Mesenchymal stem cell (in vitro differentiated cells and primary cell): ENCODE results near the gene OCIAD1.

Experiments
- DNase-seq: peaks from one replicate; pipeline ENCODE4 v3.0.0-alpha.2; 2013
- H2AFZ ChIP-seq: one replicate; pipeline ENCODE4 v1.6.1; 2013; ENCODE audit warnings: low read depth, mild to moderate bottlenecking, control low read depth, inconsistent platforms, low read length, moderate library complexity
- H2AK5ac ChIP-seq: 2 replicates; pipeline ENCODE4 v1.6.1; 2013; ENCODE audit warnings: low read length, moderate library complexity, mild to moderate bottlenecking, inconsistent platforms; ENCODE audit not compliant: severe bottlenecking
- H2BK120ac ChIP-seq: one replicate; pipeline ENCODE4 v1.6.1; 2013; ENCODE audit warnings: low read depth, mild to moderate bottlenecking, inconsistent platforms, low read length, moderate library complexity
- H2BK12ac ChIP-seq, 2 experiments: one replicate each; pipeline ENCODE4 v1.6.1; 2013; ENCODE audit warnings: inconsistent platforms in 2 of 2, low read length in 2 of 2, mild to moderate bottlenecking in 2 of 2, moderate library complexity in 2 of 2, control low read depth in 1 of 2
- H2BK15ac ChIP-seq: one replicate; pipeline ENCODE4 v1.6.1; 2013; ENCODE audit warnings: mild to moderate bottlenecking, low read depth, inconsistent platforms; ENCODE audit not compliant: poor library complexity, severe bottlenecking
- H2BK5ac ChIP-seq: 2 replicates; pipeline ENCODE4 v1.6.1; 2013; ENCODE audit warnings: low read depth, mild to moderate bottlenecking, low read length, control low read depth, inconsistent platforms; ENCODE audit not compliant: poor library complexity, severe bottlenecking
- H3K14ac ChIP-seq, 2 experiments: one replicate each; pipeline ENCODE4 v1.6.1; 2013; ENCODE audit warnings: inconsistent platforms in 2 of 2, low read length in 2 of 2, control low read depth in 1 of 2, mild to moderate bottlenecking in 1 of 2, moderate library complexity in 1 of 2
- H3K18ac ChIP-seq, 2 experiments: one replicate each; pipeline ENCODE4 v1.6.1; 2013; ENCODE audit warnings: inconsistent platforms in 2 of 2, low read length in 2 of 2, control low read depth in 1 of 2, low read depth in 1 of 2, mild to moderate bottlenecking in 1 of 2
- H3K23ac ChIP-seq, 2 experiments: one replicate each; pipeline ENCODE4 v1.6.1; 2013; ENCODE audit warnings: inconsistent platforms in 2 of 2, low read length in 2 of 2, mild to moderate bottlenecking in 2 of 2, moderate library complexity in 2 of 2, control low read depth in 1 of 2
- H3K27ac ChIP-seq: 2 replicates; pipeline ENCODE4 v1.5.1; 2013; ENCODE audit warnings: mild to moderate bottlenecking, moderate library complexity, low read length, control low read depth, inconsistent platforms; ENCODE audit not compliant: poor library complexity, severe bottlenecking
- H3K27me3 ChIP-seq, 2 experiments: 2 replicates each; pipeline versions ENCODE4 v1.6.1 to v1.7.0; 2013; ENCODE audit warnings: low read length in 2 of 2, mild to moderate bottlenecking in 2 of 2, moderate library complexity in 2 of 2, control low read depth in 1 of 2, inconsistent platforms in 1 of 2; ENCODE audit not compliant: control insufficient read depth in 1 of 2, insufficient read depth in 1 of 2
- H3K36me3 ChIP-seq, 2 experiments: 2 replicates each; pipeline versions ENCODE4 v1.6.1 to v1.7.0; 2013; ENCODE audit warnings: low read length in 2 of 2, control low read depth in 1 of 2, inconsistent platforms in 1 of 2, low read depth in 1 of 2, mild to moderate bottlenecking in 1 of 2; ENCODE audit not compliant: insufficient read depth in 2 of 2, control insufficient read depth in 1 of 2
- H3K4ac ChIP-seq, 2 experiments: one replicate each; pipeline ENCODE4 v1.6.1; 2013; ENCODE audit warnings: inconsistent platforms in 2 of 2, low read length in 2 of 2, mild to moderate bottlenecking in 2 of 2, moderate library complexity in 2 of 2, control low read depth in 1 of 2, low read depth in 1 of 2
- H3K4me1 ChIP-seq: 2 replicates; pipeline ENCODE4 v1.6.1; 2013; ENCODE audit warnings: low read depth, low read length, control low read depth; ENCODE audit not compliant: control insufficient read depth, insufficient read depth
- H3K4me2 ChIP-seq: 2 replicates; pipeline ENCODE4 v1.6.1; 2013; ENCODE audit warnings: low read length, mild to moderate bottlenecking, inconsistent platforms; ENCODE audit not compliant: poor library complexity, severe bottlenecking
- H3K4me3 ChIP-seq, 2 experiments: 2 replicates each; pipeline versions ENCODE4 v1.5.1 to v1.7.0; 2013; ENCODE audit warnings: low read length in 2 of 2, mild to moderate bottlenecking in 2 of 2, control low read depth in 1 of 2, low read depth in 1 of 2; ENCODE audit not compliant: insufficient read depth in 1 of 2
- H3K79me1 ChIP-seq: replicated peaks from 2 replicates; pipeline ENCODE4 v1.6.1; 2013; ENCODE audit warnings: mild to moderate bottlenecking, control low read depth, low read length, inconsistent platforms; ENCODE audit not compliant: poor library complexity, severe bottlenecking
- H3K9ac ChIP-seq: 2 replicates; pipeline ENCODE4 v1.7.0; 2013; ENCODE audit warnings: mild to moderate bottlenecking, low read length, moderate library complexity
- H3K9me3 ChIP-seq: 2 replicates; pipeline ENCODE4 v1.7.0; 2013; ENCODE audit warnings: mild to moderate bottlenecking, low read length; ENCODE audit not compliant: control insufficient read depth
- H4K8ac ChIP-seq: one replicate; pipeline ENCODE4 v1.6.1; 2013; ENCODE audit warnings: inconsistent platforms, mild to moderate bottlenecking, low read length, moderate library complexity
- H4K91ac ChIP-seq: one replicate; pipeline ENCODE4 v1.6.1; 2013; ENCODE audit warnings: mild to moderate bottlenecking, low read length, inconsistent platforms
- WGBS: methylation state at CpG from one replicate; pipeline ENCODE4 v1.1.7; 2013; ENCODE audit warnings: mixed read lengths; 5-methylcytosine and 5-hydroxymethylcytosine counted together

OCIAD1 gene

DNA sequence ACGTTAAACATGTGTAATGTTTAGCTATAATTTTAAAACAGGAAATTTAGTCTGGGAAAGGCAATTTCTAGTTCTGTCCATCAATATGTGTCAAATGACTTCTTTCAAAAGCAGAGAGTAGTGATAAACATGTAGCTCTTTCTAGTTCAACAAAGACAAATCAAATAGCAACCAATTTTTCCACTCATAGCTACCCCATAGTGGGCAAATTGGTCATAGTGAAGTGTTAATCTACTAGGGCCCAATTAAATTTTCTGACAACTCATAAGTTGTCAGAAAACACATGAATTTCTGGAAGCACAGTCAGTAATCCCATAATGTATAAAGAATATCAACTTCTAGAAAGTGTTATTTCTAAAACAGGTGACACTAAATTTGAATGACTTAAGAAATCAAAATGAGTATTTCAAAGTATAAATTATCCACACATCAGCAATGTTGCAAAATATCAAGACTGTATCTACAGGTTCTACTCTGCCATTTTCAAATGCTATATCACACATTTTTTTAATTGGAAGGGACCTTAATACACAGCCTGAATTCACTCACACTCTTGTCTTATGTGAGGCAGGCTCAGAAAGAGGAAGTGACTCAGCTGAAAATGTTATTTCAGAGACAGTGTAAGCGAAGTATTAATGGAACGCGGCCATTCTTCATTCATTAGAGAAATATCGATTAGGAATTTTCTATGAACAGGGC, 68.0 kb downstream of the OCIAD1 start:
- Histone ChIP-seq H2BK5ac (no peak overlapping the region), H3K23ac (no peak overlapping the region)
- 54% methylated on average over 4 of the region's 5 CpGs for WGBS

DNA sequence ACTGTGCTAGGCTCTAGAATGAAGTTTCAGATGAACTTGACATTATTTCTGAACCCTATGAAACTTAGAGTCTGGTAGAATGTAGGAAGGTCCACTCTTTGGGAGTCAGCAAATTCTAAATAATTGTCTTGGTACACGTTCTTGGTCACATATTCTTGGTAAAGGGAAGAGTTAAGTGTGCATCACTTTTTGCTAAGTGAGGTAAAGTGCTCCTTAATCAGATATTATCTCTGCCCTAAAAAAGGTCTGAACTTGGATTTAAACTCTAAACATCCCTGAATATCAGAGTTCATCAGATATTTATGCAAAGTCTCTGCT, 68.5 kb downstream of the OCIAD1 start:
- Histone ChIP-seq H3K14ac (no peak overlapping the region), H3K9me3 (no peaks in the 10 kb centered on the region), H2AK5ac (no peak overlapping the region), H4K8ac (no peak overlapping the region), H3K79me1 (peaks cover 6% of the 10 kb centered on the region), H3K36me3 (peaks cover 2 to 13% of the 10 kb centered on the region in 2 experiments), H2AFZ (no peak overlapping the region), H3K27me3 (no peaks in the 10 kb centered on the region), H2BK120ac (no peak overlapping the region), H3K4me1 (peaks cover 11% of the 10 kb centered on the region), H2BK5ac (no peak overlapping the region), H3K9ac (peak overlapping the region; percentile 0), H2BK12ac (no peak overlapping the region), H3K4ac (no peak overlapping the region), H3K4me3 (no peak overlapping the region), H3K23ac (no peak overlapping the region), H3K4me2 (no peak overlapping the region), H3K18ac (no peak overlapping the region), H2BK15ac (no peak overlapping the region), H4K91ac (no peak overlapping the region), H3K27ac (peak overlapping the region; percentile 89)
- DNase-seq, result no peak
- 100% methylated on average over 1 of the region's 1 CpG for WGBS

More for the DNA sequence above, 68.0 kb downstream of the OCIAD1 start:
- no peak overlapping the region for H4K8ac ChIP-seq
- H2BK12ac ChIP-seq, result no peak overlapping the region
- H3K4me3 ChIP-seq, result no peak overlapping the region
- H3K4me2 ChIP-seq, result no peak overlapping the region
- no peak overlapping the region for H2BK120ac ChIP-seq
- H2AFZ ChIP-seq, result no peak overlapping the region
- no peak overlapping the region for H2BK15ac ChIP-seq
- H3K36me3 ChIP-seq, result peaks cover 0 to 13% of the 10 kb centered on the region in 2 experiments
- H3K9me3 ChIP-seq, result no peaks in the 10 kb centered on the region
- H3K27me3 ChIP-seq, result no peaks in the 10 kb centered on the region
- no peak overlapping the region for H3K14ac ChIP-seq
- peak overlapping the region; percentile 89 for H3K27ac ChIP-seq
- no peak overlapping the region for H3K9ac ChIP-seq
- H2AK5ac ChIP-seq, result no peak overlapping the region
- no peak overlapping the region for H4K91ac ChIP-seq
- H3K79me1 ChIP-seq, result peaks cover 6% of the 10 kb centered on the region
- H3K4ac ChIP-seq, result no peak overlapping the region
- peak; percentile 53 for DNase-seq
- H3K4me1 ChIP-seq, result peaks cover 11% of the 10 kb centered on the region
- no peak overlapping the region for H3K18ac ChIP-seq

DNA sequence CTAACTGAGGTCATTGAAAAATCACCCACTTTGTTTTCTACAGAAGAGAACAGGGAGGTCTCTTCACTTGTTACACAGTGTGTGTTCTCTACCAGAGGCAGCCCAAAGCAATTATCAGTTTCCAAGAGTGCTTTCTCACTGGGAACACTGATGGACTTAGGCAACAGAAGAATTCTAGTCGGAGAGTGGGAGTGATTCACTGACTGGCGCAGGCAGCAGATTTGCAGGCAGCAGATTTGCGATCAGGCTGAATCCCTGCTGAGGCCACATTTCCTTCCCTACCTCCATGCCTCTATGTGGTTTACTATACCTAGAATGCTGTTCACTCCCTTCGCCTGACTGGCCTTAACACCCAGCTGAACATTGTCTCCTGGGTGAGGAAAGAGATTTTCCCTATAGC, 69.1 kb downstream of the OCIAD1 start:
- Histone ChIP-seq H3K18ac (peak overlapping the region; percentile 18 to 43), H3K27ac (peak overlapping the region; percentile 89), H2BK5ac (peak overlapping the region; percentile 22), H3K79me1 (peaks cover 6% of the 10 kb centered on the region), H2BK15ac (no peak overlapping the region), H4K91ac (no peak overlapping the region), H2AFZ (no peak overlapping the region), H3K9ac (peak overlapping the region; percentile 0), H3K4me1 (peaks cover 12% of the 10 kb centered on the region), H3K27me3 (no peaks in the 10 kb centered on the region), H3K14ac (no peak overlapping the region), H3K23ac (no peak overlapping the region), H4K8ac (peak overlapping the region; percentile 81), H2BK12ac (no peak overlapping the region), H2BK120ac (no peak overlapping the region), H2AK5ac (no peak overlapping the region), H3K9me3 (no peaks in the 10 kb centered on the region), H3K4me2 (no peak overlapping the region), H3K4ac (no peak overlapping the region), H3K36me3 (peaks cover 2 to 13% of the 10 kb centered on the region in 2 experiments), H3K4me3 (no peak overlapping the region)
- peak; percentile 64 for DNase-seq
- 57% methylated on average over 4 of the region's 4 CpGs for WGBS

DNA sequence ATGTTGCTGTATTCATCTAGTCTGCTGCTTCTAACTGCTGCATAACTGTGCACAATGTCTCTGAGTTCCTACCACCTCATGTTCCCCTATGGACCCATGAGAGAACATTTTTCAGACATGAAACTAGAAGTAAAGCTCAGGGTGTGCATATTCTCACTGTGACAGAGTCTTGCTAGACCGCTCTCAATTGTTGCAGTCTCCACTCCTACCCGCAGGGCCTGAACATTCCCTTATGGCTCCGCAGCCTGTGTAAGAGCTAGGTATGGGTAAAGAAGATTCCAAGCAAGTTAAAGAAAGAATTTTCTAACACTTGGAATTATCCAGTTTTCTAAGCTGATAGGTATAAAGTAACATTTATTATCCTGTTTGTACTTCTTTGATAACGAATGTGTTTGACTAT, 70.3 kb downstream of the OCIAD1 start:
- H2BK5ac ChIP-seq, result no peak overlapping the region
- no peak overlapping the region for H3K4me3 ChIP-seq
- no peak overlapping the region for H2AFZ ChIP-seq
- H2BK12ac ChIP-seq, result no peak overlapping the region
- H3K4ac ChIP-seq, result no peak overlapping the region
- no peak overlapping the region for H3K18ac ChIP-seq
- H3K79me1 ChIP-seq, result peaks cover 6% of the 10 kb centered on the region
- no peak for DNase-seq
- H3K27me3 ChIP-seq, result no peaks in the 10 kb centered on the region
- no peak overlapping the region for H2BK15ac ChIP-seq
- no peak overlapping the region for H3K23ac ChIP-seq
- no peak overlapping the region for H3K9ac ChIP-seq
- no peak overlapping the region for H3K14ac ChIP-seq
- no peak overlapping the region for H4K8ac ChIP-seq
- H4K91ac ChIP-seq, result no peak overlapping the region
- peaks cover 2 to 13% of the 10 kb centered on the region in 2 experiments for H3K36me3 ChIP-seq
- no peaks in the 10 kb centered on the region for H3K9me3 ChIP-seq
- H2AK5ac ChIP-seq, result peak overlapping the region; percentile 53
- 100% methylated on average over 3 of the region's 4 CpGs for WGBS
- no peak overlapping the region for H2BK120ac ChIP-seq
- no peak overlapping the region for H3K4me2 ChIP-seq
- H3K27ac ChIP-seq, result peak overlapping the region; percentile 26
- H3K4me1 ChIP-seq, result peaks cover 20% of the 10 kb centered on the region
